A549 (cell line): ENCODE measurements around the gene TBCK.

ENCODE experiments used
- BHLHE40 ChIP-seq: IDR thresholded peaks from 2 replicates; pipeline ENCODE4 v1.6.1; 2012; ENCODE audit warnings: low read depth, low read length, inconsistent platforms
- CHD4 ChIP-seq: fragments of 200-600 bp; sonication (generic); IDR thresholded peaks from 2 replicates; pipeline ENCODE4 v1.6.1; 2016; ENCODE audit warnings: antibody characterized with exemption, mild to moderate bottlenecking, borderline replicate concordance
- CTCF ChIP-seq: fragments of >200 bp; sonication (Bioruptor Twin); formaldehyde crosslinking; IDR thresholded peaks from 3 replicates; pipeline ENCODE4 v1.5.1; 2016
- FOSL2 ChIP-seq, 2 experiments: fragments of 450-650 bp in 1 of 2; fragments of >200 bp in 1 of 2; sonication (Bioruptor Twin) in 1 of 2; formaldehyde crosslinking; IDR thresholded peaks; 2 replicates each; pipeline versions ENCODE4 v1.5.0 to v1.6.1; 2016 to 2020; ENCODE audit warnings: mild to moderate bottlenecking in 1 of 2, moderate library complexity in 1 of 2
- HOXB13 ChIP-seq: fragments of 250-450 bp; sonication (Bioruptor Pico); IDR thresholded peaks from 2 replicates; pipeline ENCODE4 v1.5.0; 2020; ENCODE audit warnings: low read depth, mild to moderate bottlenecking, moderate library complexity
- JUNB ChIP-seq: fragments of >200 bp; sonication (Bioruptor Twin); formaldehyde crosslinking; IDR thresholded peaks from 2 replicates; pipeline ENCODE4 v1.6.1; 2016
- MAZ ChIP-seq: fragments of 150-350 bp; IDR thresholded peaks from 2 replicates; pipeline ENCODE4 v1.6.1; 2014; ENCODE audit warnings: antibody characterized with exemption, low read depth, low read length, borderline replicate concordance
- NFE2L2 ChIP-seq: fragments of 150-350 bp; conservative IDR thresholded peaks from 2 replicates; pipeline ENCODE4 v1.6.1; 2014; ENCODE audit warnings: low read length
- POLR2A ChIP-seq: IDR thresholded peaks from 2 replicates; pipeline ENCODE4 v1.6.1; 2012; ENCODE audit warnings: mild to moderate bottlenecking, low read length
- SMC3 ChIP-seq: fragments of >200 bp; sonication (Bioruptor Twin); formaldehyde crosslinking; IDR thresholded peaks from 3 replicates; pipeline ENCODE4 v1.6.1; 2018; ENCODE audit warnings: inconsistent platforms
- ZFP36 ChIP-seq: fragments of 450-650 bp; IDR thresholded peaks from 2 replicates; pipeline ENCODE4 v1.6.1; 2014; ENCODE audit warnings: borderline replicate concordance; ENCODE audit not compliant: partially characterized antibody

DNA sequence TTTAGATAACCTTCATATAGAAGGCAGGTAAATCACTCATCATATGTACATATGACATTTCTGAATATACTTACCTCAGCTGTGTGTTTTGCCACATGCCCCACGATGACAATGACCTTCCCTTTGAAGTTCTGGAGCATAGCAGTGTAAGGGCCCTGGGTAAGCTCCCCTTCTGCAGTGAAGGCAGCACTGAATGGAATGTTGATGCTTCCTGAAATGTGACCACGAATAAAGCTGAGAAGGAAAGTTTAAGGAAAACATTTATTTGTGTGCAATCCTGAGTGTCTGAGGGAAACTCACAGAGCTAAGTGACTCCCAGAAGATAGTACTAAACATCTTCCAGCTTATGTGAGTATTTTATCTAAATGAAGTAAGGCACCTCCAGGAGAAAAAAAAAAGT is 220.6 kb downstream of the TBCK start:
- TF ChIP-seq POLR2A (no peak), JUNB (no peak), CTCF (no peak), MAZ (no peak), SMC3 (no peak), NFE2L2 (no peak), CHD4 (no peak), BHLHE40 (no peak), ZFP36 (no peak), HOXB13 (CRISPR knock-in tag) (no peak), FOSL2 (IDR thresholded peaks at IDR 0.05) (no peak), FOSL2 (CRISPR knock-in tag; IDR thresholded peaks at IDR 0.05) (no peak)
